Caco-2 (cell line): Measurements from ENCODE around the gene SMIM35. TPM values are rescaled to one million over a fixed set of nuclear protein-coding genes. Genes with fewer than 3 reads are reported as not detected.

ENCODE experiments used
- BruUV-seq: library from RNA; stranded (reverse); fragments of 400-500 nt; replicated peaks from 2 replicates; lab custom pipeline; 2021; lab: Mats Ljungman, UMichigan
- CTCF ChIA-PET: fragments of 300-600 bp; sonication (Branson Sonifier 250); formaldehyde crosslinking; loops from one replicate; lab custom pipeline; 2022; ENCODE audit warnings: antibody characterized with exemption; lab: Charles Lee
- POLR2A ChIA-PET: fragments of 300-600 bp; sonication (Branson Sonifier 250); formaldehyde crosslinking; loops from one replicate; lab custom pipeline; 2022; ENCODE audit warnings: antibody characterized with exemption; lab: Charles Lee
- DNase-seq, 2 experiments: peaks; one replicate each; pipeline versions ENCODE4 v3.0.0 to v3.0.0-alpha.2; 2020 to 2022
- H3K27me3 ChIP-seq: replicated peaks from 2 replicates; pipeline ENCODE4 v1.6.0; 2011; ENCODE audit warnings: low read length; ENCODE audit not compliant: control insufficient read depth, insufficient read depth
- H3K36me3 ChIP-seq: 2 replicates; pipeline ENCODE4 v1.5.1; 2011; ENCODE audit warnings: low read length; ENCODE audit not compliant: control insufficient read depth, insufficient read depth
- H3K4me1 ChIP-seq: fragments of 250-450 bp; sonication (Bioruptor Pico); 2 replicates; pipeline ENCODE4 v1.5.1; 2020; ENCODE audit warnings: mild to moderate bottlenecking
- H3K4me3 ChIP-seq: 2 replicates; pipeline ENCODE4 v1.5.1; 2011; ENCODE audit warnings: low read depth, mild to moderate bottlenecking, control low read depth, low read length
- H3K9me3 ChIP-seq: fragments of 250-450 bp; sonication (Bioruptor Pico); 2 replicates; pipeline ENCODE4 v1.5.1; 2020; ENCODE audit warnings: mild to moderate bottlenecking, moderate library complexity
- H3K27ac Mint-ChIP-seq: one replicate; pipeline ENCODE4 v1.8.0; 2022; ENCODE audit warnings: mixed read lengths; ENCODE audit not compliant: unreplicated experiment
- H3K27me3 Mint-ChIP-seq: one replicate; pipeline ENCODE4 v1.8.0; 2022; ENCODE audit warnings: mixed read lengths; ENCODE audit not compliant: insufficient read depth, unreplicated experiment
- H3K36me3 Mint-ChIP-seq: one replicate; pipeline ENCODE4 v1.8.0; 2022; ENCODE audit warnings: mild to moderate bottlenecking, mixed read lengths; ENCODE audit not compliant: insufficient read depth, unreplicated experiment
- H3K4me1 Mint-ChIP-seq: one replicate; pipeline ENCODE4 v1.8.0; 2022; ENCODE audit warnings: low read depth, mixed read lengths; ENCODE audit not compliant: unreplicated experiment
- H3K4me3 Mint-ChIP-seq: one replicate; pipeline ENCODE4 v1.8.0; 2022; ENCODE audit warnings: mild to moderate bottlenecking, moderate library complexity, mixed read lengths; ENCODE audit not compliant: unreplicated experiment
- H3K9me3 Mint-ChIP-seq: one replicate; pipeline ENCODE4 v1.8.0; 2022; ENCODE audit warnings: mixed read lengths; ENCODE audit not compliant: unreplicated experiment
- CTCF ChIP-seq, 2 experiments: fragments of 200-600 bp in 1 of 2; IDR thresholded peaks; 1 replicate in 1 of 2; 2 replicates in 1 of 2; pipeline versions ENCODE4 v1.5.1 to v1.8.0; 2011 to 2022; ENCODE audit warnings: antibody characterized with exemption in 1 of 2, control low read depth in 1 of 2, inconsistent platforms in 1 of 2, low read depth in 1 of 2, low read length in 1 of 2, mild to moderate bottlenecking in 1 of 2, moderate library complexity in 1 of 2; ENCODE audit not compliant: insufficient read depth in 1 of 2, severe bottlenecking in 1 of 2, unreplicated experiment in 1 of 2
- intact Hi-C: fragments of 100-400 bp; cut with micrococcal nuclease; formaldehyde crosslinking; loops from one replicate; pipeline ENCODE4 v1.10.0; 2022; ENCODE audit not compliant: unreplicated experiment
- total RNA-seq: library from RNA; stranded (reverse); gene quantifications from 2 replicates; pipeline ENCODE4 v1.2.3, GENCODE V29; 2022

Gene SMIM35
- total RNA-seq, 1 experiment from 2014 or later = not detected

- Mint-ChIP-seq H3K27me3 (no peaks in the 10 kb centered on the region), H3K9me3 (peaks cover 12% of the 10 kb centered on the region), H3K36me3 (no peaks in the 10 kb centered on the region), H3K27ac (no peak overlapping the region), H3K4me3 (no peak overlapping the region), H3K4me1 (peaks cover 13% of the 10 kb centered on the region)
- Histone ChIP-seq H3K9me3 (no peaks in the 10 kb centered on the region; the same call in 1 of the 2 replicates), H3K4me1 (peaks cover 12% of the 10 kb centered on the region), H3K4me3 (no peak overlapping the region), H3K36me3 (no peaks in the 10 kb centered on the region), H3K27me3 (no peaks in the 10 kb centered on the region)
- CTCF ChIA-PET = no interaction called here
- intact Hi-C loops = no loop called here
- peak in 1 of 2 experiments; percentile 33 for DNase-seq
- no TSS peak for BruUV-seq
- POLR2A ChIA-PET = no interaction called here
- TF ChIP-seq CTCF (IDR thresholded peaks at IDR 0.05; ENCODE audit: insufficient read depth in 1 of 2, low read depth in 1 of 2, low read length in 1 of 2, severe bottlenecking in 1 of 2, unreplicated experiment in 1 of 2) = no peak
Measured at GRCh38 chr11:118059246-118059940, 27.4 kb downstream of the SMIM35 start.

GRCh38 chr11:118058311-118059245, 28.2 kb downstream of the SMIM35 start:
- no peaks in the 10 kb centered on the region for H3K27me3 Mint-ChIP-seq
- ChIA-PET CTCF (interaction anchor here (0.6 kb wide), 1 partner anchor 259 kb away, joined by 3 read pairs; no protein-coding TSS in a partner anchor), POLR2A (no interaction called here)
- H3K9me3 ChIP-seq = no peaks in the 10 kb centered on the region; the same call in 1 of the 2 replicates
- H3K4me3 Mint-ChIP-seq = no peak overlapping the region
- H3K4me1 Mint-ChIP-seq = peaks cover 13% of the 10 kb centered on the region
- intact Hi-C loops = no loop called here
- no TSS peak for BruUV-seq
- TF ChIP-seq CTCF (IDR thresholded peaks at IDR 0.05; ENCODE audit: insufficient read depth in 1 of 2, low read depth in 1 of 2, low read length in 1 of 2, severe bottlenecking in 1 of 2, unreplicated experiment in 1 of 2) = no peak
- no peaks in the 10 kb centered on the region for H3K36me3 ChIP-seq
- no peaks in the 10 kb centered on the region for H3K36me3 Mint-ChIP-seq
- DNase-seq = peak in 1 of 2 experiments; percentile 32
- H3K4me1 ChIP-seq = peaks cover 12% of the 10 kb centered on the region
- peaks cover 11% of the 10 kb centered on the region for H3K9me3 Mint-ChIP-seq
- no peaks in the 10 kb centered on the region for H3K27me3 ChIP-seq
- H3K4me3 ChIP-seq = no peak overlapping the region
- H3K27ac Mint-ChIP-seq = no peak overlapping the region
